ENCODE results near the gene IPP. TPM values are rescaled to one million over a fixed set of nuclear protein-coding genes. Genes with fewer than 3 reads are reported as not detected.
A peak's percentile ranks its signal among the peaks of the same experiment; 100 is the strongest.
"Not testable (repeated sequence)": the region's sequence is repeated elsewhere in the genome, so short reads cannot be mapped to it uniquely, and the experiment has no call there.

IPP gene
- polyA plus RNA-seq, 1 experiment, result 4.4 TPM

DNA sequence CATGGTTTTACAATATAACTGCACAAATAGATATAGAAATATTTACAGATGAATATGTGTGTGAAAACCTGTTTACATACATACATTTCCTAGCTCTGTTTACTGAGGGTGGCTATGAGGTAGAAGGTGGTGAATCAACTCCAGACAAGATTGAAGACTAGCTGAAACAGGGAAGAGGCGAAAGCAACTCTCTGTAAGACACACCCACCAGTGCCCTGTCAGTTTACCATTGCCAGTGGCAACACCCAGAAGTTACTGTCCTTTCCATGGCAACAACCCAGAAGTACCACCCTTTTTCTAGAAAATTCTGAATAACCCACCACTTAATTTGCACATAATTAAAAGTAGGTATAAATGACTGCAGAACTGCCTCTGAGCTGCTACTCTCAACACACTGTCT is 45.8 kb downstream of the IPP start:
- no peak for DNase-seq (ENCODE audit: low read depth)
- Histone ChIP-seq H3K27me3 (ENCODE audit: control insufficient read depth, insufficient read depth, low read length) (no peaks in the 10 kb centered on the region), H3K36me3 (ENCODE audit: control insufficient read depth, insufficient read depth, low read length) (no peaks in the 10 kb centered on the region), H3K4me3 (ENCODE audit: low read depth, low read length) (no peak overlapping the region)
- CTCF ChIA-PET, result interaction anchor here (0.7 to 0.8 kb wide), 2 partner anchors 10 to 110 kb away, joined by 3 read pairs; no protein-coding TSS in a partner anchor
- TF ChIP-seq CTCF (IDR thresholded peaks at IDR 0.05; ENCODE audit: insufficient read depth, low read depth, low read length), result no peak
- POLR2A ChIA-PET, result no interaction called here

GRCh38 chr1:45694823-45695222 is 55.6 kb downstream of the IPP start:
- peaks cover 2% of the 10 kb centered on the region; the same call in 1 of the 2 replicates for H3K36me3 ChIP-seq (ENCODE audit: control insufficient read depth, insufficient read depth, low read length)
- DNase-seq (ENCODE audit: low read depth), result no peak
- H3K4me3 ChIP-seq (ENCODE audit: low read depth, low read length), result no peak overlapping the region
- ChIA-PET POLR2A (no interaction called here), CTCF (interaction anchor here (1.3 kb wide), 1 partner anchor 10 kb away, joined by 3 read pairs; no protein-coding TSS in a partner anchor)
- no peak for TF ChIP-seq CTCF (IDR thresholded peaks at IDR 0.05; ENCODE audit: insufficient read depth, low read depth, low read length)
- no peaks in the 10 kb centered on the region for H3K27me3 ChIP-seq (ENCODE audit: control insufficient read depth, insufficient read depth, low read length)

DNA sequence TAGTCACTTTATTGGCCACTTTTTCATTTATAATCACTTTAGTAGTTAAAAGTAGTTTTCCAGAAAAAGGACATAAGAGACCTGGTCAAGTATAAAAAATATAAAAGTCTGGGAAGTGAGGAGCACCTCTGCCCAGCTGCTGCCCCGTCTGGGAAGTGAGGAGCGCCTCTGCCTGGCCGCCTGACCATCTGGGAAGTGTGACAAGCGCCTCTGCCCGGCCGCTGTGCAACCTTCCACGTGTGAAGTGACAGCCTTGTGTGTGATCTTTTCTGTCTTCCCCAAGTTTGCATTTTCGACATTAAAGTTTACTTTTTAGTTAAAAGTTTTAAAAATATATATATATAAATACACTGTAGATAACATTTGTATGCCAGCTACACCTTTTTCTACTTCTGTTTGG is 56.6 kb downstream of the IPP start:
- POLR2A ChIA-PET; H3K27me3 ChIP-seq (ENCODE audit: control insufficient read depth, insufficient read depth, low read length); DNase-seq (ENCODE audit: low read depth); H3K36me3 ChIP-seq (ENCODE audit: control insufficient read depth, insufficient read depth, low read length); H3K4me3 ChIP-seq (ENCODE audit: low read depth, low read length): not testable (repeated sequence)
- CTCF ChIA-PET, result interaction anchor here (1.3 kb wide), 1 partner anchor 11 kb away, joined by 3 read pairs; no protein-coding TSS in a partner anchor

GRCh38 chr1:45687754-45688740 is 62.4 kb downstream of the IPP start, which contains the start of gene TMEM69:
Gene TMEM69 (plus strand): TSS chr1:45688181. CDS start chr1:45691069, 2,888 bp downstream.
- Histone ChIP-seq H3K27me3 (ENCODE audit: control insufficient read depth, insufficient read depth, low read length) (no peaks in the 10 kb centered on the region), H3K4me3 (ENCODE audit: low read depth, low read length) (peak within 1 kb of the TSS; percentile 93), H3K36me3 (ENCODE audit: control insufficient read depth, insufficient read depth, low read length) (no peaks in the 10 kb centered on the region; the same call in 1 of the 2 replicates)
- no peak for DNase-seq (ENCODE audit: low read depth)
- ChIA-PET POLR2A (no interaction called here), CTCF (interaction anchor here (1.0 kb wide), 1 partner anchor 9 kb away, joined by 4 read pairs; no protein-coding TSS in a partner anchor)
- TF ChIP-seq CTCF (IDR thresholded peaks at IDR 0.05; ENCODE audit: insufficient read depth, low read depth, low read length), result peak; percentile 31

DNA sequence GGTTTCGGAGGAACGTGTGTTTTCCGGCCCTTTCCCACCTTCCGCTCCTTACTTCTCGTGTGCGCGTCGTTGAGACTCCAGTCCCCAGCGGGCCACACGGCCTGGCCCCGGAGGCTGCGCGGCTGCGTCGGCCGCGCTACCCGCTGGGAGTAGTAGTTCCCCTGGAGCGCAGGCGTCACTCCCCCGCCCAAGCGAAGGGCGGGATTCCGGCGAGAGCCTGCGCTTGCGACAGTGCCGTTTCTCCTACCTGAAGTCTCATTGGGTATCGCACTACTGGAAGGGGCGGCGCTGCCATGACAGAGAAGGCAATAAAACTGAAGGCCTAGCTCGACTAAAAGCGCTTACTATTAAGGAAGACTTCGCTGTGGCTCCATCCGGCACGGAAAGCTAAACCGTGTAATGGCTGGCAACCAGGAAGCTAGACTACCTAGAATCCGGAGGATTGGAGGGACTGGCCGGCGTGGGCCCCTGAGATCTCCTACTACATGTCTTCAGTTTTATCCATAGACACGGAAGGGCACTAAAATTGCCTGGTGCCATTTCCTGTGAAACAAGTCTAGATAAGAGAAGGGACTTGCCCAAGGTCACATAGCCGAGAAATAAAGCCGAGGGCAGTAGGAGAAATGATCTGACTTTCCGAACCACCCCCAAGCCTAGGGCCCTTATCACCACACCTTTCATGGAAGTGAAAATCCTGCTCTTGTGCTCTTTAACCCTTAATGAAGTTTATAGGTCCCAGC is 63.3 kb downstream of the IPP start:
- CTCF ChIA-PET, result no interaction called here
- TF ChIP-seq CTCF (IDR thresholded peaks at IDR 0.05; ENCODE audit: insufficient read depth, low read depth, low read length), result no peak
- peak overlapping the region; percentile 93 for H3K4me3 ChIP-seq (ENCODE audit: low read depth, low read length)
- DNase-seq (ENCODE audit: low read depth), result peak; percentile 96
- POLR2A ChIA-PET, result no interaction called here
- no peaks in the 10 kb centered on the region; the same call in 1 of the 2 replicates for H3K36me3 ChIP-seq (ENCODE audit: control insufficient read depth, insufficient read depth, low read length)
- no peaks in the 10 kb centered on the region for H3K27me3 ChIP-seq (ENCODE audit: control insufficient read depth, insufficient read depth, low read length)
